Occipital lobe (tissue), 2 donors: Measurements from ENCODE around the gene TP73. TPM values are rescaled to one million over a fixed set of nuclear protein-coding genes. Genes with fewer than 3 reads are reported as not detected.

Experiments used
- DNase-seq: peaks from one replicate; lab custom pipeline; 2025; lab: John Stamatoyannopoulos, UW
- total RNA-seq: library from RNA; depleted of rRNA; stranded (reverse); fragments of >200 nt; gene quantifications from one replicate; pipeline ENCODE4 v1.2.3, GENCODE V29; 2014

TP73 gene
- total RNA-seq, 1 donor from 2014 or later = 0.16 TPM

- DNase-seq = no peak
These were observed 73.0 kb downstream of the TP73 start for GRCh38 chr1:3725366-3725765.

GRCh38 chr1:3727042-3727824 is 74.9 kb downstream of the TP73 start:
- no peak for DNase-seq

DNA sequence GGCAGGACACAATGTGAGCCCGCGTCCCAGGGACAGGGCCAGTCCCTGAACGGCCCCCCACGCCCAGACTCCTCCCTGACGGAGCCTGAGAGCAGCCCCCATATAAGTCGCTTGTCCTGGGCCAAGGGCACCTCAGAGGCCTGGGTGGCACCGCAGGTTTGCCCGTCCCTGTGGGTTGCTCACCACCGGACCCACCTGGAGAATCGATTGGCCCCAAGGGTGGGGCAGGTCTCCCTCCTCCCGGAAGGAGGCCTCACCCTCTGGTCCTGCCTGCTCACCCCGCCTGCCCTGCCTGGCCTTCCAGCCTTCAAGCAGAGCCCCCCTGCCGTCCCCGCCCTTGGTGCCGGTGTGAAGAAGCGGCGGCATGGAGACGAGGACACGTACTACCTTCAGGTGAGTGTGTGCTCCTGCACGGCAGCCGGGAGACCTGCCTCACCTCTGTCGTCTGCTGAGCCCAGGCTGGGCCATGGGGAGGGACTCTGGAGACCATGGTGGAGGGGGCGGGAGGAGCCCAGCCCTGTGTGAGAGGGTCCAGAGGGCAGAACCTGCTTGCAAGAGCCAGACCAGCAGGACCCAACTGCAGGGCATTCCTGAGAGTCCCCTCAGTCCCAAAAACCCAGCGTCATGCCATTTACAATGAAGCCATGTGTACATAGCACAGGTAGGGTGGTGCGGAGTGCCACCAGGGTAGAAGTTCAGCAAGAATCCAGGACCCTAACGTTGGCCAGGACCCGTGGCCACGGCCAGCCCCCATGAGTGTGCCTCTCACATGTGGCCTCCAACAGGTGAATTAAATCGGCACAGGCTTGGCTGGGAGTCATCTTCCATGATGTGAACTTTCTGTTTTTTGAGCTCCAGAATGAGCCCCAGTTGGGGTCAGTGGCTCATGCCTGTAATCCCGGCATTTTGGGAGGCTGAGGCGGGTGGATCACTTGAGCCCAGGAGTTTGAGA is 75.8 kb downstream of the TP73 start:
- DNase-seq = no peak

GRCh38 chr1:3729594-3730542 is 77.6 kb downstream of the TP73 start:
- DNase-seq = no peak

GRCh38 chr1:3730543-3731247 is 78.4 kb downstream of the TP73 start:
- DNase-seq = no peak

DNA sequence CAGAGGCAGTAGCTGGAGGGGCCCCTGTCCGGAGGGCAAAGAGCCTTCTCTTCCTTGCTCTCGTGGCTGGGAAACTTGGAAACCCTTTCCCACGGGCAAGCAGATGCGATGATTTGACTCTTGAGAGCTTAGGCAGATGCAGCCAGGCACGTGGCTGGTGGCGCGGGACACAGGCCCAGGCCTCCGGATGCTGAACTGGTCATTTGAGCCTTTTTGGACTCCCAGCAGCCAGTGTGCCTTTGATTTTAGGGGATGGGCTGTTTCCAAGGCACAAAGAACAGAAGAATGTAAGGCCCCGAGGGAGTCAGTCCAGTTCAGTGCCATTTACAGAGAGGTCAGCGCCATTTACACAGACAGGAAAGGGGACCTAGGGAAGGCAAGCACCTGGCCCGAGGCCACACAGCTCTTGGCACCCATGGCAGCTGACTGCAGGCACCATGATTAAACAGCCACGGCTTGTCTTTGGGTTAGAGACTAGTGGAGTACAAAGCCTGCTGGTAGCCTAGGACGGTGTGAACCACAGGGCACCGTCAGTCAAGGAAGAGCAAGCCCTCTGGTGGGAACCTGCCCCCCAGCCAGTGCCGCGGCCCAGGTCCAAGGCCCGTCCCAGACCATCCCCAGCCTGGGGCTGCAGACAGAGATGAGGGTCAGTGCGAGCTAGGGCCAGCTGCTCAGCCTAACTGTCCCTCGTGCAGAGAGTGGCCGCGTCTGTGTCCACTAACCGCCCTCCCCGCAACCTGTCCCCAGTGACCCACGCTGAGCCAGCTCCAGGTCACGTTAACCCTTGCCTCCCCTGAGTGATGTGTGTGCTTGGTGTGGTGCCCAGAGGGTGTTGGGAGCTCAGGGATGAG is 79.5 kb downstream of the TP73 start:
- no peak for DNase-seq

GRCh38 chr1:3732434-3733093 is 80.2 kb downstream of the TP73 start:
- DNase-seq = no peak

DNA sequence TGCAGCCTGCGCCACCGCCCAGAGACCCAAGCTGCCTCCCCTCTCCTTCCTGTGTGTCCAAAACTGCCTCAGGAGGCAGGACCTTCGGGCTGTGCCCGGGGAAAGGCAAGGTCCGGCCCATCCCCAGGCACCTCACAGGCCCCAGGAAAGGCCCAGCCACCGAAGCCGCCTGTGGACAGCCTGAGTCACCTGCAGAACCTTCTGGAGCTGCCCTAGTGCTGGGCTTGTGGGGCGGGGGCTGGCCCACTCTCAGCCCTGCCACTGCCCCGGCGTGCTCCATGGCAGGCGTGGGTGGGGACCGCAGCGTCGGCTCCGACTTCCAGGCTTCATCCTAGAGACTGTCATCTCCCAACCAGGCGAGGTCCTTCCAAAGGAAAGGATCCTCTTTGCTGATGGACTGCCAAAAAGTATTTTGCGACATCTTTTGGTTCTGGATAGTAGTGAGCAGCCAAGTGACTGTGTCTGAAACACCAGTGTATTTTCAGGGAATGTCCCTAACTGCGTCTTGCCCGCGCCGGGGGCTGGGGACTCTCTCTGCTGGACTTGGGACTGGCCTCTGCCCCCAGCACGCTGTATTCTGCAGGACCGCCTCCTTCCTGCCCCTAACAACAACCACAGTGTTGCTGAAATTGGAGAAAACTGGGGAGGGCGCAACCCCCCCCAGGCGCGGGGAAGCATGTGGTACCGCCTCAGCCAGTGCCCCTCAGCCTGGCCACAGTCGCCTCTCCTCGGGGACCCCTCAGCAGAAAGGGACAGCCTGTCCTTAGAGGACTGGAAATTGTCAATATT is 81.0 kb downstream of the TP73 start:
- no peak for DNase-seq

GRCh38 chr1:3733883-3734589 is 81.7 kb downstream of the TP73 start:
- DNase-seq = no peak

DNA sequence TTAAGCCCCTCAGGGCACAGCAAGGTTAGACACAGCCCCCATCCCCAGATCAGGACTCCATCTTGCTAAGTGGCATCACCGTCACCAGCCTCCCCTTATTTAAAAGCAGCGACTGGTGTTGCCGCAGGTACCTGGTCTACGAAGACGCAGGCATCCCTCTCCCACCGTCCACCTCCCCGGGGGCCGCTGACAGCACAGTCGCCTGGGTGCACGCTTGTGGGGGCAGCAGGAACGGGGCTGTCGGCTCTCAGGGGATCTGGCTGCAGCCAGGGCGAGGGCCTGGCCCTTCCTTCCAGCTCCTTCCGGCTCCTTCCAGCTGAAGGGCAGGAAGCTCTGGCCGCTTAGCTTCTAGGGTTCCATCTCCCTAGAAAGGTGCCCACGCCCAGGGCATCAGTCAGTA is 82.3 kb downstream of the TP73 start:
- DNase-seq = no peak

GRCh38 chr1:3735027-3735681 is 82.8 kb downstream of the TP73 start:
- no peak for DNase-seq

DNA sequence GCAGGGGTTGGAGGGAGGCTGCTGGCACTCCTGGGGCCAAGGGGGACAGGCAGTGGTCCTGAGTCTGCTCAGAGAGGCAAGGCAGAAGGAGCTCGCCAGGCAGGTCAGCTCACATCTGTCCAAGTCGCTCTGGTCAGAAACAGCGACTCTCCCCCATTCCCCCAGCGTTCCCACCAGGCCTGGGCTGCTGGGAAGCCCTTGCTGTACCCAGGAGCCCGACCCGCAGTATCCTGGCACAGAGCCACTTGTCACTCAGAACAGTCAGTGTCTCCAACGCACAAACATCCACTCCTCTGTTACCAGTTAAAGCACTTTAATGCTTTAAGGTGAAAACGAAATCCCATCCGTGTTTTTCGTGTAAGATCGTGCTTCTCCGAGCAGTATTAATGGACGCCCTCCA is 83.4 kb downstream of the TP73 start:
- no peak for DNase-seq

DNA sequence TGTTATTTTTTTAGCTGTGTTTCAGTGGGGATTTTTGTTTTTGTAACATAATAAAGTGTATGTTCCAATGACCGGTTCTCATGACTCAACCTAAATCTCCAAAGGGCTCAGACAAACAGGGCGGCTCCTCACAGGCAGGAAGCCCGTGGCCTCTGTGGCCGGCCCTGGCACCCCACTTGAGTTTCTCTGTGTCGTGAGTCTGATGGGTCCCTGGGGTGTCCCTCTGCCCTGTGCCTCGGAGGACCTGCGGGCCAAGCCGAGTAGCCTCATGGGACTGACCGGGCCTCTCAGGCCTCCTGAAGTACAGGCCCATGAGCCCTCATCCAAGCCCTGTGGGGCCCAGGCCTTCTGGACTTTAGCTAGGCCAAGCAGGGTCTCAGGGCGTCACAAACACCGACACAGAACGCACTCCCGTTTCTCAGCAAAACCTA is 83.8 kb downstream of the TP73 start:
- no peak for DNase-seq

GRCh38 chr1:3736708-3737107 is 84.4 kb downstream of the TP73 start:
- no peak for DNase-seq

GRCh38 chr1:3738943-3739342 is 86.6 kb downstream of the TP73 start:
- DNase-seq = no peak

- no peak for DNase-seq
These were observed 87.7 kb downstream of the TP73 start for GRCh38 chr1:3740042-3740441.

GRCh38 chr1:3740752-3741151 is 88.4 kb downstream of the TP73 start:
- no peak for DNase-seq
